Measurements from ENCODE around the gene MDFI. TPM values are rescaled to one million over a fixed set of nuclear protein-coding genes. Genes with fewer than 3 reads are reported as not detected.

Gene MDFI
- total RNA-seq, 1 experiment from 2014 or later = 86.2 TPM

GRCh38 chr6:41589223-41589622 lies 49.0 kb upstream of the MDFI start (continued):
- no peak for TF ChIP-seq FOXP1 (CRISPR knock-in tag; IDR thresholded peaks at IDR 0.05; ENCODE audit: borderline replicate concordance)
- TF ChIP-seq ATF1 (CRISPR knock-in tag; IDR thresholded peaks at IDR 0.05) = no peak
- no peak for TF ChIP-seq IRF2 (CRISPR knock-in tag; IDR thresholded peaks at IDR 0.05; ENCODE audit: borderline replicate concordance, low read depth)
- no peak for TF ChIP-seq ATF3 (CRISPR knock-in tag; conservative IDR thresholded peaks at IDR 0.05)
- TF ChIP-seq, protein P1, sequence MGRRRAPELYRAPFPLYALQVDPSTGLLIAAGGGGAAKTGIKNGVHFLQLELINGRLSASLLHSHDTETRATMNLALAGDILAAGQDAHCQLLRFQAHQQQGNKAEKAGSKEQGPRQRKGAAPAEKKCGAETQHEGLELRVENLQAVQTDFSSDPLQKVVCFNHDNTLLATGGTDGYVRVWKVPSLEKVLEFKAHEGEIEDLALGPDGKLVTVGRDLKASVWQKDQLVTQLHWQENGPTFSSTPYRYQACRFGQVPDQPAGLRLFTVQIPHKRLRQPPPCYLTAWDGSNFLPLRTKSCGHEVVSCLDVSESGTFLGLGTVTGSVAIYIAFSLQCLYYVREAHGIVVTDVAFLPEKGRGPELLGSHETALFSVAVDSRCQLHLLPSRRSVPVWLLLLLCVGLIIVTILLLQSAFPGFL (CRISPR knock-in tag; IDR thresholded peaks at IDR 0.05; ENCODE audit: borderline replicate concordance) = no peak
- TF ChIP-seq ZBTB43 (CRISPR knock-in tag; IDR thresholded peaks at IDR 0.05) = no peak

DNA sequence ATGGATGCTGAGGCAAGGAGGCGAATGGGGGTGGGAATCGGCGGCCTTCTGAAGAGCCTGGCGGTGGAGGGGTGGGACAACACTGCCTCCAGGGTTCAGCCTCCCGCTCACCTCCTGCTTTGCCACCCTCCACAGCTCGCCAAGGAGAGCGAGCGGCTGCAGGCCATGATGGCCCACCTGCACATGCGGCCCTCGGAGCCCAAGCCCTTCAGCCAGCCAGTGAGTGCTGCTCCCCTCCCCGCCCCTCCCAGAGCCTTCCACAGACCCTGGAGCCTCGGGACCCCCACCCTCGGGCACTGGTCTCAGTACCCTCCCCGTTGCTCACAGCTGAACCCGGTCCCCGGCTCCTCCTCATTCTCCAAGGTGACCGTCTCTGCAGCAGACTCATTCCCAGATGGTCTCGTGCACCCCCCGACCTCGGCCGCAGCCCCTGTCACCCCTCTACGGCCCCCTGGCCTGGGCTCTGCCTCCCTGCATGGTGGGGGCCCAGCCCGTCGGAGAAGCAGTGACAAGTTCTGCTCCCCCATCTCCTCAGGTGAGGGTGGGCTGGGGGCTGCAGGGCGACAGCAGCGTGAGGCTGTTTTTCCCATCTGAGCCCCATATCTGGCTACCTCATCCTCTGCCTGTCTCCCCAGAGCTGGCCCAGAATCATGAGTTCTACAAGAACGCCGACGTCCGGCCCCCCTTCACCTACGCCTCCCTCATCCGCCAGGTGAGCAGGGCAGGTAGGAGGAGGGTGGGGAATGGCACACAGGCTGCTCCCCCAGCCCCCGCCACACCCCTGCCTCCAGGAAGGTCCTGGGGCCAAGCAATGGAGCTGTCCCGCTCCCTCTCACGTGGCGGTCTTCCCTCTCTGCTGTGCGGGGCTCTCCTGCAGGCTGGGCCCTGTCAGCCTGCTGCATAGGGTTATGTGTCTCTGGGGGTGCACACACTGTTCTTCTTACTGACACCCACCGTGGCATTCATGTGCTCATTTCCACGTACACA lies 48.3 kb upstream of the MDFI start:
- Mint-ChIP-seq H3K27ac (peak overlapping the region; percentile 27; the same call in 1 of the 2 replicates), H3K27me3 (ENCODE audit: low read depth) (peaks cover 5% of the 10 kb centered on the region; the same call in 1 of the 2 replicates), H3K4me1 (peaks cover 51% of the 10 kb centered on the region), H3K9me3 (no peaks in the 10 kb centered on the region), H3K4me3 (no peak overlapping the region), H3K36me3 (peaks cover 4% of the 10 kb centered on the region; the same call in 1 of the 2 replicates)
- DNase-seq (ENCODE audit: low spot score) (no peak), ATAC-seq (no peak)
- no peak for TF ChIP-seq NR1H2 (CRISPR knock-in tag; IDR thresholded peaks at IDR 0.05)
- TF ChIP-seq MYBL2 (CRISPR knock-in tag; IDR thresholded peaks at IDR 0.05) = no peak
- TF ChIP-seq FOXK1 (CRISPR knock-in tag; IDR thresholded peaks at IDR 0.05) = no peak
- no peak for TF ChIP-seq PRRX2 (CRISPR knock-in tag; IDR thresholded peaks at IDR 0.05)
- TF ChIP-seq STAT6 (CRISPR knock-in tag; conservative IDR thresholded peaks at IDR 0.05; ENCODE audit: low read depth) = no peak
- no peak for TF ChIP-seq ATF1 (CRISPR knock-in tag; IDR thresholded peaks at IDR 0.05)
- TF ChIP-seq NFYB (CRISPR knock-in tag; conservative IDR thresholded peaks at IDR 0.05; ENCODE audit: low read depth) = no peak
- no peak for TF ChIP-seq TCF7 (CRISPR knock-in tag; IDR thresholded peaks at IDR 0.05; ENCODE audit: low read depth)
- TF ChIP-seq AFF4 (CRISPR knock-in tag; IDR thresholded peaks at IDR 0.05; ENCODE audit: borderline replicate concordance) = no peak
- no peak for TF ChIP-seq NFE2L1 (CRISPR knock-in tag; IDR thresholded peaks at IDR 0.05)
- TF ChIP-seq ZNF121 (CRISPR knock-in tag; IDR thresholded peaks at IDR 0.05) = no peak
- no peak for TF ChIP-seq ZBTB21 (CRISPR knock-in tag; IDR thresholded peaks at IDR 0.05; ENCODE audit: borderline replicate concordance)
- ChIA-PET CTCF (interaction anchor here (0.6 to 3.0 kb wide), 12 partner anchors 10 to 222 kb away, joined by 3 to 27 read pairs (median 4); no protein-coding TSS in a partner anchor), POLR2A (interaction anchor here (1.3 kb wide), 1 partner anchor 11 kb away, joined by 4 read pairs; no protein-coding TSS in a partner anchor)
